Suprapubic skin (tissue), 4 donors: Measurements from ENCODE around the gene PRKN. TPM values are rescaled to one million over a fixed set of nuclear protein-coding genes. Genes with fewer than 3 reads are reported as not detected.

Experiments
- DNase-seq, 2 donors: peaks; one replicate each; pipeline ENCODE4 v3.0.0-alpha.2; 2019; ENCODE audit warnings: low spot score in 2 of 2
- H3K27ac ChIP-seq: fragments of 200-600 bp; sonication (generic); one replicate; pipeline ENCODE4 v1.5.1; 2019
- H3K27me3 ChIP-seq: fragments of 200-600 bp; sonication (generic); one replicate; pipeline ENCODE4 v1.5.1; 2019
- H3K36me3 ChIP-seq: fragments of 200-600 bp; sonication (generic); one replicate; pipeline ENCODE4 v1.5.1; 2019
- H3K4me1 ChIP-seq: fragments of 200-600 bp; sonication (generic); one replicate; pipeline ENCODE4 v1.5.1; 2019
- H3K4me3 ChIP-seq: fragments of 200-600 bp; sonication (generic); one replicate; pipeline ENCODE4 v1.5.1; 2019; ENCODE audit warnings: mild to moderate bottlenecking
- H3K9me3 ChIP-seq: fragments of 200-600 bp; sonication (generic); one replicate; pipeline ENCODE4 v1.5.1; 2019
- EP300 ChIP-seq: sonication (generic); formaldehyde crosslinking; IDR thresholded peaks from one replicate; pipeline ENCODE4 v1.6.1; 2017; ENCODE audit warnings: antibody characterized with exemption
- POLR2A ChIP-seq, 2 donors: fragments of 450-650 bp; IDR thresholded peaks; one replicate each; pipeline ENCODE4 v1.6.1; 2017; ENCODE audit warnings: antibody characterized with exemption in 2 of 2, mild to moderate bottlenecking in 2 of 2, moderate library complexity in 2 of 2
- POLR2AphosphoS5 ChIP-seq, 3 donors: sonication (generic); formaldehyde crosslinking; IDR thresholded peaks; one replicate each; pipeline ENCODE4 v1.6.1; 2017; ENCODE audit warnings: antibody characterized with exemption in 3 of 3
- WGBS: methylation state at CpG from one replicate; pipeline ENCODE4 v1.1.5; 2018; 5-methylcytosine and 5-hydroxymethylcytosine counted together
- total RNA-seq, 4 donors: library from RNA; depleted of rRNA; stranded (reverse); fragments of >200 nt; gene quantifications; one replicate each; pipeline ENCODE4 v1.1.0, GENCODE V29; 2016
- TF ChIP-seq, protein P1 (sequence below), 2 donors: fragments of 200-600 bp in 1 of 2; fragments of 450-650 bp in 1 of 2; sonication (generic) in 1 of 2; IDR thresholded peaks; one replicate each; pipeline ENCODE4 v1.5.1; 2016 to 2019; ENCODE audit warnings: antibody characterized with exemption in 2 of 2, mild to moderate bottlenecking in 1 of 2, moderate library complexity in 1 of 2

The PRKN gene
- total RNA-seq, 4 donors from 2014 or later: 7.2 to 22.8 (median 14.4) TPM

DNA sequence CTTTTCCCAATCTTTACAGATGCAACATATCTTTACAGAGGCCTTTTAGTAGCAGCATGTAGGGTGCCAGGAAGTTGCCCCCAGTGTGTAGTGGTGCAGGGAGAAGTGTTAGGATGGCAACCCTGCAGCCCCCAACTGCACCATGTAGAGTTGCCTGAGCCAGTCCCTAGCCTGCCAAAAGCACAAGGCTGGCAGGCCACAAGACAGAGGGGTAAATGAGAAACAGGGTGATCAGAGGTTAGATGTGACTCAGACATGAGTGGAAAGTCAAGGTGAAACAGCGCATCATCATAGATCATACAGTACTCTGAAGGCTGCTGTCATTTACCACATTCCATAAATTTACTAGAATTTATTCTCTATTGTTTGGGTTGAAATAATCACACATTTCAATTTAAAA lies 467.5 kb downstream of the PRKN start:
- TF ChIP-seq POLR2AphosphoS5 (IDR thresholded peaks at IDR 0.05) (no peak), POLR2A (IDR thresholded peaks at IDR 0.05) (no peak), EP300 (no peak)
- TF ChIP-seq, protein P1, sequence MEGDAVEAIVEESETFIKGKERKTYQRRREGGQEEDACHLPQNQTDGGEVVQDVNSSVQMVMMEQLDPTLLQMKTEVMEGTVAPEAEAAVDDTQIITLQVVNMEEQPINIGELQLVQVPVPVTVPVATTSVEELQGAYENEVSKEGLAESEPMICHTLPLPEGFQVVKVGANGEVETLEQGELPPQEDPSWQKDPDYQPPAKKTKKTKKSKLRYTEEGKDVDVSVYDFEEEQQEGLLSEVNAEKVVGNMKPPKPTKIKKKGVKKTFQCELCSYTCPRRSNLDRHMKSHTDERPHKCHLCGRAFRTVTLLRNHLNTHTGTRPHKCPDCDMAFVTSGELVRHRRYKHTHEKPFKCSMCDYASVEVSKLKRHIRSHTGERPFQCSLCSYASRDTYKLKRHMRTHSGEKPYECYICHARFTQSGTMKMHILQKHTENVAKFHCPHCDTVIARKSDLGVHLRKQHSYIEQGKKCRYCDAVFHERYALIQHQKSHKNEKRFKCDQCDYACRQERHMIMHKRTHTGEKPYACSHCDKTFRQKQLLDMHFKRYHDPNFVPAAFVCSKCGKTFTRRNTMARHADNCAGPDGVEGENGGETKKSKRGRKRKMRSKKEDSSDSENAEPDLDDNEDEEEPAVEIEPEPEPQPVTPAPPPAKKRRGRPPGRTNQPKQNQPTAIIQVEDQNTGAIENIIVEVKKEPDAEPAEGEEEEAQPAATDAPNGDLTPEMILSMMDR (IDR thresholded peaks at IDR 0.05): no peak
- WGBS: 96% methylated on average over 1 of the region's 1 CpG
- Histone ChIP-seq H3K9me3 (no peaks in the 10 kb centered on the region), H3K27me3 (no peaks in the 10 kb centered on the region), H3K4me1 (no peaks in the 10 kb centered on the region), H3K27ac (no peak overlapping the region), H3K36me3 (no peaks in the 10 kb centered on the region), H3K4me3 (no peak overlapping the region)
- no peak for DNase-seq

DNA sequence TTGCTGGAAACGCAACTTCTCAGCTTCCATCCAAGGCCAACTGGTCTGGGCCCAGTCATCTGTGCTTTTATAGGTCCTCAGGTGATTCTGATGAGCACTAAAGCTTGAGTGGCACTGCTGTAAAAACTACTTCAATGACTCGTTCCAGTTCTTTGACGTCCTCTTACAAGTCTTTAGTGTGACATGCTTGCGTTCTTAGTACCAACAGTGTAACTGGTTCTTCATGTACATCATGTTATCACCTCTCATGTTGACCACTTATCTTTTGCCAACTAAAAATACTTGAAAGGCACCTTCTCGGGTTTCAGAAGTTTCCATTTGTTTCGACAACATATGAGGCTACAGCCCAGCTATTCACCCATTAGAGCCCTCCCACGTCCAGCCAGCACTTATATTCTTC lies 468.9 kb downstream of the PRKN start:
- Histone ChIP-seq H3K27ac (no peak overlapping the region), H3K4me1 (no peaks in the 10 kb centered on the region), H3K36me3 (no peaks in the 10 kb centered on the region), H3K9me3 (no peaks in the 10 kb centered on the region), H3K27me3 (no peaks in the 10 kb centered on the region), H3K4me3 (no peak overlapping the region)
- WGBS: 93% methylated on average over 7 of the region's 7 CpGs
- no peak for DNase-seq
- TF ChIP-seq, protein P1 (IDR thresholded peaks at IDR 0.05): no peak
- TF ChIP-seq POLR2A (IDR thresholded peaks at IDR 0.05) (no peak), POLR2AphosphoS5 (IDR thresholded peaks at IDR 0.05) (no peak), EP300 (no peak)

GRCh38 chr6:162256361-162256760 lies 471.2 kb downstream of the PRKN start:
- Histone ChIP-seq H3K9me3 (no peaks in the 10 kb centered on the region), H3K4me1 (no peaks in the 10 kb centered on the region), H3K4me3 (no peak overlapping the region), H3K27me3 (no peaks in the 10 kb centered on the region), H3K36me3 (no peaks in the 10 kb centered on the region), H3K27ac (no peak overlapping the region)
- no peak for TF ChIP-seq EP300
- TF ChIP-seq POLR2A (IDR thresholded peaks at IDR 0.05): no peak
- no peak for TF ChIP-seq POLR2AphosphoS5 (IDR thresholded peaks at IDR 0.05)
- TF ChIP-seq, protein P1 (IDR thresholded peaks at IDR 0.05): no peak
- WGBS: 83% methylated on average over 3 of the region's 3 CpGs
- DNase-seq: no peak

DNA sequence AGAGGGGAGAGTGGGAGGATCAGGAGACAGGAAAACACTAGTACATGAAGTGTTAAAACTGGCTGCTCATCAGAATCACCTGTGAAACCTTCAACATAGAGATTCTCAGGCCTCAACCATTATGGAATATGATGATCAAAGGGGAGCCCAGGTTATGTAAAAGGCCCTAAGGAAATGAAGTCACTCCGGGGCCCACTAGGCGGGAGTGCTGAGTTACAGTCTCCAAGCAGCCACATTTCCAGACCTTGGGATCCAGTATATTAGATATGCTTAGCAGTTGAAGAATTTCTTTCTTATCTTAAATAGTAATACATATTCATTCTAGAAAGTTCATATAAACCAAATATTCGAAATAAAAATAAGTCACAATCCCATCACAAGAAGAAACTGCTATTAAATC lies 476.3 kb downstream of the PRKN start:
- TF ChIP-seq POLR2AphosphoS5 (IDR thresholded peaks at IDR 0.05): no peak
- TF ChIP-seq, protein P1 (IDR thresholded peaks at IDR 0.05): no peak
- no peak for TF ChIP-seq POLR2A (IDR thresholded peaks at IDR 0.05)
- no peak for TF ChIP-seq EP300
- H3K27ac ChIP-seq: no peak overlapping the region
- H3K4me3 ChIP-seq: no peak overlapping the region
- WGBS: 77% methylated on average over 3 of the region's 3 CpGs
- H3K4me1 ChIP-seq: no peaks in the 10 kb centered on the region
- no peaks in the 10 kb centered on the region for H3K27me3 ChIP-seq
- H3K9me3 ChIP-seq: no peaks in the 10 kb centered on the region
- DNase-seq: no peak
- H3K36me3 ChIP-seq: no peaks in the 10 kb centered on the region

GRCh38 chr6:162249907-162250642 lies 477.5 kb downstream of the PRKN start:
- TF ChIP-seq POLR2A (IDR thresholded peaks at IDR 0.05) (no peak), POLR2AphosphoS5 (IDR thresholded peaks at IDR 0.05) (no peak), EP300 (no peak)
- TF ChIP-seq, protein P1 (IDR thresholded peaks at IDR 0.05): no peak
- H3K9me3 ChIP-seq: no peaks in the 10 kb centered on the region
- no peaks in the 10 kb centered on the region for H3K27me3 ChIP-seq
- no peaks in the 10 kb centered on the region for H3K36me3 ChIP-seq
- WGBS: 81% methylated on average over 11 of the region's 11 CpGs
- no peak overlapping the region for H3K4me3 ChIP-seq
- H3K4me1 ChIP-seq: no peaks in the 10 kb centered on the region
- no peak overlapping the region for H3K27ac ChIP-seq
- DNase-seq: no peak
